GM12891 (cell line): ENCODE results near the gene MLIP.

Source experiments
- POLR2A ChIP-seq: IDR thresholded peaks from 2 replicates; pipeline ENCODE4 v1.6.1; 2011; ENCODE audit warnings: low read depth, low read length, control low read depth
- SPI1 ChIP-seq: IDR thresholded peaks from 2 replicates; pipeline ENCODE4 v1.6.1; 2011; ENCODE audit warnings: low read depth, low read length, control low read depth

GRCh38 chr6:54093326-54093948 lies 17.8 kb upstream of the MLIP start:
- no peak for TF ChIP-seq SPI1
- TF ChIP-seq POLR2A = no peak
